SK-MEL-5 (cell line): Measurements from ENCODE around the gene SH3GLB1. TPM values are rescaled to one million over a fixed set of nuclear protein-coding genes. Genes with fewer than 3 reads are reported as not detected.
"Not testable (repeated sequence)": the region's sequence is repeated elsewhere in the genome, so short reads cannot be mapped to it uniquely, and the experiment has no call there.

ENCODE experiments used
- DNase-seq: peaks from one replicate; pipeline ENCODE4 v3.0.0-alpha.2; 2016; ENCODE audit warnings: low read depth, low spot score
- in situ Hi-C: cut with HindIII; loops from 2 replicates; pipeline ENCODE4 v1.10.0; 2016; ENCODE audit warnings: low sequenced_read_pairs, high pct_unique_total_duplicates, low pct_unique_long_range_greater_than_20kb
- polyA plus RNA-seq, 2 experiments: library from polyadenylated mRNA; depleted of rRNA; stranded (reverse); fragments of >200 nt; gene quantifications; 2 replicates each; pipeline ENCODE4 v1.2.3, GENCODE V29; 2015
- total RNA-seq: library from RNA; depleted of rRNA; stranded (reverse); fragments of >200 nt; shearing (Covaris generic); gene quantifications from 2 replicates; pipeline ENCODE4 v1.2.3, GENCODE V29; 2014; rRNA removed

SH3GLB1 gene
- 18.5 and 19.3 TPM in 2 replicates for total RNA-seq
- 12.4 and 15.5 TPM in 2 replicates for polyA plus RNA-seq (2015; cell fraction: cytosol; rRNA removed)
- polyA plus RNA-seq (2015; cell fraction: nucleus; rRNA removed), result 17.8 and 20.2 TPM in 2 replicates

DNA sequence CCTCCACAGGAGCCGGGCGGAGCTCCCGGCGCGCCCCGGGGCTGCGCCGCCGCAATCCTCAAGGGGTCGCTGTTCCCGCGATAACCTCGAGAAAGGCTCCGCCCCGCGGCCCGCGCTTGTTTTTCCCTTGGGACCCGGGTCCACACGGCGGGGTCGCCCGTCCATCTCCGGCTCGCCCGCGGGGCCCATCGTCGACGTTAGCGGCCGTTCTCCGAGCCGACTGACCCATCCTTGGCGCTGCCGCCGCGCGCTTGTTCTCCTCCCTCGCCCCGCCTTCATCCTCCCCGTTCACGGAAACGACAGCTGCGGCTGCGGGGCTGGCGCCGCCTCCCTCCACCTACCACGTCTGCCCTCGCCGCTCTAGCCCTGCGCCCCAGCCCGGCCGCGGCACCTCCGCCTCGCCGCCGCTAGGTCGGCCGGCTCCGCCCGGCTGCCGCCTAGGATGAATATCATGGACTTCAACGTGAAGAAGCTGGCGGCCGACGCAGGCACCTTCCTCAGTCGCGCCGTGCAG, at the start of gene SH3GLB1:
SH3GLB1 (plus strand) TSS at position 119 of the 514 bp plus-strand sequence; CDS start at position 443, 324 bp downstream.
- DNase-seq, result peak; percentile 86
- in situ Hi-C loops, result no loop called here

DNA sequence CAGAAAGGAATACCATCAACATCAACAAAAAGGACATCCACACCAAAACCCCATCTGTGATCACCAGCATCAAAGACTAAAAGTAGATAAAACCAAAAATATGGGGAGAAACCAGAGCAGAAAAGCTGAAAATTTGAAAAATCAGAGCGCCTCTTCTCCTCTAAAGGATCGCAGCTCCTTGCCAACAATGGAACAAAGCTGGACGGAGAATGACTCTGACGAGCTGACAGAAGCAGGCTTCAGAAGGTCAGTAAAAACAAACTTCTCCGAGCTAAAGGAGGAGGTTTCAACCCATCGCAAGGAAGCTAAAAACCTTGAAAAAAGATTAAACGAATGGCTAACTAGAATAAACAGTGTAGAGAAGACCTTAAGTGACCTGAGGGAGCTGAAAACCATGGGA, 46.0 kb upstream of the SH3GLB1 start:
- in situ Hi-C loops, result not testable (repeated sequence)

DNA sequence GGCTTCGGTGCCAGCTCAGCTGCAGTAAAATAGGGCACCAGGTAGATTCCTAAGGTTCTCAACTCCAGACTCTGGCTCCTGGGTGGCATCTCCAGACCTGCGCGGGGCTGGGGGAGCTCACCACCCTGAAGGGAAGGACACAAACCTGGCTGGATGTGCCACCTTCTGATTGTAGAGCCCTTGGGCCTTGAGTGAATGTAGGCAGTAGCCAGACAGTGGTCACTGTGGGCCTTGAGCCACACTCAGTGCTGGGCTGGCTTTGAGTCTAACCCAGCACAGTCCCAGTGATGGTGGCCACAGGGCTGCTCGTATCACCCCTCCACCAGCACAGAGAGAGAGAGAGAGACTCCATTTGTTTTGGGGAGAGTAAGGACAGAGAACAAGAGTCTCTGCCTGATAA, 38.0 kb upstream of the SH3GLB1 start:
- DNase-seq, result no peak
- in situ Hi-C loops, result no loop called here

More for the DNA sequence above, 46.0 kb upstream of the SH3GLB1 start:
- DNase-seq, result not testable (repeated sequence)

DNA sequence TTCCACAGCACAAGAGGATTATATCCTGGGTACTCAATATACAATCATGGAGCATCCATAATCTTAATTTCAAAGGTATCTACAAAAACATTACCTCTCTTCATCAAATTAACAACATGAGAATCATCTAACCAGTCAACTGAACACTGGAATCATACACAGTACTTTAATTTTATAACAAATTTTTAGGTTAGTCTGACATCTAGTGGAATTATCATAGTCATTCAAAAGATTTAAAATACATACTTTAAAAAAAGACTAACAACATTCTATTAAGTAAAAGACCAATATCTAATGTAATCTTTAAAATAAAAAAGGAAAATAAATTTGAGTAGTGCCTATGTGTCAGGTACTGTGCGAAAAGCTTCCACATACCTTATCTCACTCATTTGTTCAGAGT, 16.8 kb upstream of the SH3GLB1 start:
- peak; percentile 34 for DNase-seq
- in situ Hi-C loops, result no loop called here

DNA sequence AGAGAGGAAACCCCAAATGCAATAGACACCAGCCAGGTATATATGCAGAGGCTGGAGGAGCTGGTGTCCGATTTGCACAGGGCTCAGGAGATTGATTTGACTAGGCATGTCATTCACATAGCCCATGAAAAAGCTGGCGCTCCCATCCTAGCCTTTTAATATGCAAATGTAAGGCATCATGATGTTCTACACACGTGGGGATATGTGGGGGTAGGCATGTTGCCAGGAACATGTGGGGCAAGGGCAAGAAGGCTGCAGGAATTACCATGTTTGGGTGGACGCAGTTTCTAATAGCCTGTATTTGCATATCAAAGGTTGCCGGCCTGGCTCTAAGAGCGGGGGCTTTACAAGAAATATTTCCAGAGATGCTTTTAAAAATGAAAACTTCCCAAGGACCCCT, 11.7 kb upstream of the SH3GLB1 start:
- DNase-seq, result no peak
- in situ Hi-C loops, result no loop called here

DNA sequence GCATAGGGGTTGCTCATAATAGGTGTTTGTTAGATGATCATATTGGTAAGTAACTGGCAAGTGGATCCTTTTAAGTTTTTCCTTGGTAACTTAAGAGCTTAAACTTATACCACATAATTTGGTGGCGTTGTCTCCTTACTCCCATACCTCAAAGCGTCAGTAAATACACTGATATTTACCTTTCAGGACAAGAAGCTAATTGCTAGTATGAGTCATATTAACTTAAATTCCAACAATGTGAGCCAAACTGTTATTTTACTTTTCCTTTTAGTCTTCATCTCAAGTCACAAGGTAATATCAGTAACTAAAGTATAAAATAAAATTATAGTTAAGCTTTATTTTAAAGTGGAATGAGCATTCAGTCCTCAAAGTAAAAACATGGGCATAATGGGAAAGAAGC, 9.0 kb upstream of the SH3GLB1 start:
- DNase-seq, result no peak
- in situ Hi-C loops, result no loop called here

DNA sequence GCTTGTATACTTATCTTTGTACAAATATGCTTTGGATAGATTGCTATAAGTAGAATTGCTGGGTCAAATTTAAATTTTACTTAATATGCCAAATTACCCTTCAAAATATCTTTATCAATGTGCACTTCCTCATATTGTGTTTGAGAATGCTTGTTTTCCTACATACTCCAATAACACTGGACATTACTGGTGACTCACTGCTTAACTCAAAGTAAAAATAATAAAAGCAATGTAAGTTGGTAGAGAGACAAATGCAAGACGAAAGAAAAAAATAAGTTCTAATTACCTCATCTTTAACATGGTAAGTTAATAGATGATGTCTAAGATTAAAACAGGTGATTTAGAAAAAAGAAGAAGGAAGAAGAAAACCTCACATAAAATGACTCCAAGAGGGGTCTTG, 7.9 kb upstream of the SH3GLB1 start:
- DNase-seq, result no peak
- in situ Hi-C loops, result no loop called here

DNA sequence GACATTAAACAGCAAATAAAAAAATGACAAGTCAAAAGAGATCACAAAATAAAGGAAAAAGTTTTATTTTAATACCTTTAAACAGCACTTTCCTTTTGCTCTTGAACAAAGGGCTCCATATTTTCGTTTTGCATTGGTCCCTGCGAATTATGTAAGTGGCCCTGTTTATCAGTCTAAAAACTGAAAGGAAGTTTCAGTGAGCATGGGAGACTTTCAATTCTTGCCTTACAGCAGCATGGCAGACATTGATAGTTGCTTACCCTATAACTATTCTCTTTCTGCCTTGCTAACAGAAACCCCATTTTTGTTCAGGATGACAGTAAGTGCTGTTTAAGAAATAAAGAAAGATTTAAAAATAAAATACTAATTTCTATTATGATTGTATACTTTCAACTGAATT, 5.2 kb upstream of the SH3GLB1 start:
- no peak for DNase-seq
- in situ Hi-C loops, result no loop called here

DNA sequence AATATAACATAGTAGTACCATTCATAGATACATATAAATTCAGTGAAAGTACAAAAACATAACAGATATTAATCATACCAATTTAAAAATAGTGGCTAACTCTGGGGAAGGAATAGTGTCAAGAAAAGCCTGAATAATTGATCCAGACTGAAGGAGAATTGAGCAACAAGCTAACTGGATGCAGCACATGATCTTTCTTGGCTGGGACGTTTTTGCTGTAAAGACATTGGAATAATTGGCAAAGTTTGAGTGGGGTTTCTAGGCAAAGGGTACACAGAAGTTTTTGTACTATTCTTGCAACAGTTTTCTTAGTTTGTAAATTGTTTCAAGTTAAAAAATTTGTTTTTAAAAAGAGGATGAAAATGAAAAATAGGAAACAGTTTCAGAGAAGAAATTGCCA, 2.6 kb upstream of the SH3GLB1 start:
- in situ Hi-C loops, result no loop called here
- DNase-seq, result no peak

DNA sequence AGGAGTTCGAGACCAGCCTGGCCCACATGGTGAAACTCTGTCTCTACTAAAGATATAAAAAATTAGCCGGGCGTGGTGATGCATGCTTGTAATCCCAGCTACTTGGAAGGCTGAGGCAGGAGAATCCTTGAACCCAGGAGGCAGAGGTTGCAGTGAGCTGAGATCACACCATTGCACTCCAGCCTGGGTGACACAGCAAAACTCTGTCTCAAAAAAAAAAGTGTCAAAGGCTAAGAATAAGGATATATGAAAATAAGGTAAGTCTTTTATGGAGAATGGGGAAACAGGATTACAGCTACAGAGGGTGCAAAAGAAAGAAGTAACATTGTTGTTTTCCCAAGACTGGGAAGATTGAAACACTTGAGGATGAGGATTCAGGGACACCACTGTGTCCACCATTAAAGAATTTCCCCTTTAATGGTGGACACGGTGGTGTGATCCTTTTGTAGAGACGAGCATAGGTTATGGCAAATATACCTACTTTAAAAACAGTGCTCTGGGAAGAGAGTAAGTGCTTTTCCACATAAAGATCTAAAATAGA, 1.4 kb upstream of the SH3GLB1 start:
- DNase-seq, in situ Hi-C loops: not testable (repeated sequence)

DNA sequence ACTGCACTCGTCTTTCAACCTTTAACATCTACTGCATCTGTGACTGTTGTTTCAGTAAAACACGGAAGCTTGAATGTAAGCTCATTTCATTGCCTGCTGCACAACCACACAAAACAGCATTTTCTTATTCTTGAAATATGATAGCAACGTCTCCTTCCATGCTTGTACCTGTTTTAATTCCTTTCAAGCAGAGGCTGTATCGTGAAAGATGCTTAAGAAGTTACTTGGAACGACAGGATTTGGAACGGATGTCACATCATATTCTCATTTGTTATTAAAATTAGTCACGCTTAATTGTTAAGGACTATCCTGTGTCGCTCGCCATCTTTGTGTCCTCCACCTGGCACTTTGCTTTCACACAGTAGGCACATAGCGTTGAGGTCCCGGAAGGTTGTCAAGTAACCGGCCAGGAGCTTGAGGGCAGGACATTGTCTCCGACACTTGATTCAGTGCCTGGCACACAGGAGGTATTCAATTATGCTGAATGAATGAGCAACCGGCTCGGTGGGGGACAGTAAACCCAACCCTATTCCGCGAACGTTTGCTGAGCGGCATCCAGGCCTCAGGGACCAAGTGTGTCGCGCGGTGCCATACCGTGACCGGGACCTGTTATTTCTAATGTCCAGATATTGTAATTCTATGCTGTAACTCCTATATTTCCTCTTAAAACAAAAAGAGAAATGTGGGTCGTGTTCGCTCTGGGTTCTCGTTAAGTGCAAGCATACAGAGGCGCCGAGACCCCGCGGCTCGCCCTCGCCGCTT, 499 bp upstream of the SH3GLB1 start:
- no peak for DNase-seq

DNA sequence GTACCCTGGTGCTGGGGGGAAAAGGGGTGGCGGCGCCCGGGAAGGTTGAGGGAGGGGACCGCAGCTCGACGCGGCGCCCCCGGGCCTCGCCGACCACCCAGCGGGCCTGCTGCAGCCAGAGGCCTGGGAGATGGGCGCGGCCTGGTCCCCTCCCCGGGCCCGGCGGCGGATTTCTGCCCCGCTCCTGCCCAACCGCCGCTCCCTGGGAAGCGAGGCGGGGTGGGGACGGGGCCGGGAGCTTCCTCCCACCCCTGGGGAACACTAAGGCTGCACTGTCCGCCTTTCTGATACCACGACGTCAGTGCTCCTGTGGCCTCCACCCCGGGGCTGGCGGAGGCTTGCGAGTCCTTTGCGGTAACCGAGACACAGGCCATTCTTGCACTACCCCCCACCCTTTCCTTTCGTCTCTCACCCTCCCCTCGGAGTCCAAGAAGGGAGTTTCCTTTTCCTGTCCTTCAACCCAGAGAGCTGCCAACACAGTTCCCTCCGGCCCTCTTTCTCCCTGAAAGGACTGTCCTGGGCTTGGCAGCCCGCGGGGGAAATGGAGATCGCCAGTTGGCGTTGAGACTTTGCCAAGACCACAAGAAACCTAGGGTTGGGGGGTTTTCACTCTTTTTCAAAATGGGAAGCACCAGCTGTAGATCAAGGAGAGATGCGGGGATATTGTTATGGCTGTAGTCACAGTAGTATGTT, 742 bp downstream of the SH3GLB1 start:
- peak; percentile 49 for DNase-seq
- in situ Hi-C loops, result no loop called here

More for the DNA sequence above, 499 bp upstream of the SH3GLB1 start:
- in situ Hi-C loops, result no loop called here

DNA sequence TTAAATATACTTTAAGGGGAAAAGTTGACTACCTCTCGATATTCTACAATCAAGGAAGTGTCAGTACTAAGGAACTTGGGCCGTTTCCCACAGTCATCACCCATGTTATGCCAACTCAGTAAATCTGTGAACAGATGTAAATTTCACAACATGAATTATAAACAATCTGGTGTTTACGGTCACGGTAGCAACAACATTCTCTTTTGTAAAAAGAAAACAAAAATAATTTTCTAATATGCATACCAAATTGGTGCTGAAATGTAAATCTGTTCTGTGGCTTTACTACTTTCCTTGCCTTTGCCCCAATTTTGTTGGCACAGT, 1.2 kb downstream of the SH3GLB1 start:
- no peak for DNase-seq
- in situ Hi-C loops, result no loop called here

DNA sequence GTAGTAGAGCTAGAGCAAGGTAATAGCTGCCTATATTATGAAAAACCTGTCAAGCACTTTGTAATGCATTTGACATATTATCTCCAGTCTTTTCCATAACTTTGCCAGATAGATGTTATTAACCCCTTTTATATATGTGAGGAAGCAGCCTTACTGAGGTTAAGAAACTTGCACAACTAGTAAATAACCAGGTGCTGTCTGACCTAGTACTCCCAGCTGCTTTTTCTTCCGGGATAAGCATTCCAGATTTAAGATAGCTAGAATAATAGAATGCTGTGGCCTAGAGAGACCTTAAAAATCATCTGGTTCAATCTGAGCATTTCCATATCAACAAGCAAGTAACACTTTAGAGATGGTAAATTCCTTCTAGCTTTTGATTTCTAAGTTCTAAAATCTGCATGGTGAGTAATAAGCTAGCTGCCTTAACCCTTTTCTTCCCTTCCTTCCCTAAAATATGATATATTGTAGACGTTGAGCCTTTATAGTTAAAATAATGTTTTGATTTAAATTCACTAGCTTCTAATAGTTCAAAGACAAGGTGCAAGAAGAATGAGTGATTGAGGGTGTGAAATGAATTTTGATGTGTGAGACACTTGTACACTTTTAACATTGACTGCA, 1.8 kb downstream of the SH3GLB1 start:
- in situ Hi-C loops, result no loop called here
- no peak for DNase-seq

DNA sequence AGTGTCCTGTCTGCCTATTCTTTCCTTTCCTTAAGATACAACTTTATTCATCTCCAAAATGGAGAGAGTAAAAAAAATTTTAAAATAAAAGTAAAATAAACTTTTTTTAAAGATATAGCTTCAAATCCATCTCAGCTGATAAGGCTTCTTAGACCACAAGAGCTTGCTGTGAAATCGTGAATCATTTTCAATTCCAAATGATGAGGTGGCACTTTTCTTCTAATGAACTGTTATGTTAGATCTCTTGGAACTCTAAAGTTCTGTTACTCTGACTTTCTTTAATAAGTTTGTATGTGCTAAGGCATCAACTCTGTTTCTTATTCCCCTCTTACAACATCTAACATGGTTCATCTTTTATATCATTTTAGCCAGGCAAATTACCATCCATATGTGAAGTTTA, 4.5 kb downstream of the SH3GLB1 start:
- in situ Hi-C loops, result no loop called here
- no peak for DNase-seq

DNA sequence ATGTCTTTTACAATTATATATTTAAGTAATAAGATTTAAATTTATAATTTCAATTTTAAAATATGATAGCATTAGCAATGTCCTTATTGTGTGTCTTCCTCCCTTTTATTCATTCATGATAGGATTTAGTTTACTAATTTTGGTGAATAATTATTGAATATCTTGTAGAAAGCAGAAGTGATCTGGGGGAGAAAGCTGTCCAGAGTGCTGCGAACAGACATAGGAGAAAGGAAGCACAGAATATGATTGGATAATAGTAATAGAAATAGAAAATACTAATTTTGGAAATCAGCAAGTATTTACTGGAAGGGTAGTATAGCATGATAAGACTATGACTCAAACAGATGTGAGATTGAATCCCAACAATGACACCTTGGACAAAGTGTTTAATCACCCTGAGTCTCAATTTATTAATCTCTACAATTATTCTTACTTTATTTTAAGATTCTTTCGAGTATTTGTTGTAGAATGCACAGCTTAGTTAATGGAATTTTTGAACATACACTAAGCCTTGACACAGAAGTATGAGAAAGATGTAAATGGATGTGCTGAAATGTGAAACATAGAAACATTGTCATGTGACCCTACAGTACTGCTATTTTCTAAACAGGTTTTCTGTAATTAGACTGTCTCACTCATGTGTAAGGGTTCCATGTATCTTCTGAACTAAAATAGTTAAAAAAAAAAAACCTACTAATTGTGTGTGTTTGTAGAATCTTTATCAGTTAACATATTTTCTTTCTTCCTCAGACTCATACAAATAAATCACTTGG, 7.9 kb downstream of the SH3GLB1 start:
- in situ Hi-C loops, result no loop called here
- no peak for DNase-seq

DNA sequence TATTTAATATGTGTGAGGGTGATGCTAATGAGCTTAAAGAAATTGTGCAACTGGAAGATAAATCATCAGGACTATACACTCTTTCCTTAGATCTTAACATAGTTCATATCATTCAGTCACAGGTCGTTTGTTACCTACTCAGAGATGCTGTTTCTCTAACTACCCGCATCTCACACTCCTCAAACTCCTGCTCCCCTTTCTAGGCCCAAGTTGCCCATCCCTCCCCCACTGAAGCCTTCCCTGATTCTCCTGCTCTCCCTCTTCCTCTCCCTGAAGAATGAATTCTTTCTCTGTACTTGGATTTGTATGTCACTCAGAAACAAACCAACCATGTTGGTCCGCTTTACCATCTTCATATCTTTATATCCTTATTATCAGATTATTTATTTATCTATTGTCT, 9.1 kb downstream of the SH3GLB1 start:
- no peak for DNase-seq
- in situ Hi-C loops, result no loop called here
